Retina (tissue), 1 donor: ENCODE data around the gene PDSS2.
"Not testable (repeated sequence)": the region's sequence is repeated elsewhere in the genome, so short reads cannot be mapped to it uniquely, and the experiment has no call there.

Experiments used
- DNase-seq: peaks from one replicate; pipeline ENCODE4 v3.0.0-alpha.2; 2016

Gene PDSS2

DNA sequence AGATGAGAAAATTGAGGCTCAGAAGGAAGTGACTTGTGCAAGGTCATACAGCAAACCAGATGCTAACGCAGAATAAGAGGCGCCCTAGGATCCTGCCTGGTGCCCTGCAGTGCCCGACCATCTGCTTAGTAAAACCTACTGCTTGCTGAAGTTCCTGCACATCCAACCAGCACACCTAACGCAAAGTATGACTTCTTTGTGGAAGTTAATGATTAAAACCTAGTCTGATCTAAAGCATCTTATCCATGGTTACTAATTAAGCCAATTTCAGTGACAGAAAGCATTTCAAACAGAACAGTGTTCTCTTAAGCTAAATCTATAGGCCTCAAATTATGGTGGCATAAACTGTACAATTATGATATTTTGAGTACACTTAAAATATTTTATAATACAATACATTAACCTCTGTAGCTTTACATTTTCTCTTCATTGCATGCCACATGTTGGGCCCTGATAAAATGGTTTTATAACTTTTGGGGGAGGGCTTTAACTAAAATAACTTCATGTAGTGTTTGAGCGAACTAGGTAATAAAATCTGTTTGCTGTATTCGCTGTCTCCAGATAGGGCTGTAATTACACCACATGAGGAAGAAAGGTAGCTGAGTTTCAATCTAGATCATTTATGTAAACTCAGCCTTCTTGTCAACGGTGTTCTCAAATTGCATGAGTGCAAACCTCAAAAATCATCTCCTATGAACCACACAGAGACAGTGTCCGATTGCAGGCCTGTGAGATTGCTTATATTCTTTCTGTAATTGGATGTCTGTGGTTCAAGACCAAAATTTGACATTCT is 306.5 kb downstream of the PDSS2 start:
- no peak for DNase-seq

DNA sequence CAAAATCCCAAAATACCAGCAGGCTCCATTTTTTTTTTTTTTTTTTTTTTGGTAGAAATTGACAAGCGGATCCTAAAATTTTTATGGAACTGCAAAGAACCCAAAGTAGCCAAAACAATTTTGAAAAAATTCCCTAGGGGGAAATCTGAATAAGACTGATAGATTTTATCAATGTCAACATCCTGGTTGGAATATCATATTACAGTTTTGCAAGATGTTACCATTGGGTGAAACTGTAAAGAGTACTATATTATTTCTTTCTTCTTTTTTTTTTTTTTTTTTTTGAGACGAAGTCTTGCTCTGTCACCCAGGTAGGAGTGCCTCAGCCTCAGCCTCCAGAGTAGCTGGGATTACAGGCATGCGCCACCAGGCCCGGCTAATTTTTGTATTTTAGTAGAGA is 314.7 kb downstream of the PDSS2 start:
- no peak for DNase-seq

DNA sequence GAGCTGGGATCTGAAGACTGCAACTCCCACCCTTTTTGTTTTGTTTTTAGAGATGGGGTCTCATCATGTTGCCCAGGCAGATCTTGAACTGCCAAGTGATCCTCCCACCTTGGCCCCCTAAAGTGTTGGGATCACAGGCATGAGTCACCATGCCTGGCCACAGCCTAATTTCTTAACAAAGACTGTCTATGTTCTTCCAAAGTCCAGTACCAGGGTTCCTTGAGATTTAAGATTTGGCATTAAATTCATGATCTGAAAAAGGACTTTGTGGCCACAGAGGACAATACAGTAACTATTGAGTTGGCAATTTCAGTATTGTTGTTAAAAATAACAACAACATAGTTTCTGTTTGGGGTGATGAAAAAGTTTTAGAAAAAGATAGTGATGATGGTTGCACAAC is 315.4 kb downstream of the PDSS2 start:
- no peak for DNase-seq

DNA sequence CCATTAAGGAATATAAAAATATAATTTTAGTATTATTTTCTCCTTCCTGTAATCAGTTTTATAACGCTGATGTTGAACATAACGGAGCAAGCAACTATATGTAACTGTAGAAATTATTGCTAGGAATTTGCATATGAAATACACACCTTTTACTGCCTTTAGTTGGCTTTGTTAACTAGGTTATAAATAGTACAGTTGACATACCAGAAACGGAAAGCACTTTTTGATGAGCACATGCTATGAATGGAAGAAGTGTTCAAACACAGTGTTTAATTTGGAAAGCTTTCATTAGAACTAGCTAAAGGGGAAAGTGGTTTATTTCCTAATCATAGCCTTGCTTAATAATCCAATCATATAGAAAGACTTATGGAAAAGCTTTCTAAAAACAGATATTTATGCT is 318.8 kb downstream of the PDSS2 start:
- no peak for DNase-seq

DNA sequence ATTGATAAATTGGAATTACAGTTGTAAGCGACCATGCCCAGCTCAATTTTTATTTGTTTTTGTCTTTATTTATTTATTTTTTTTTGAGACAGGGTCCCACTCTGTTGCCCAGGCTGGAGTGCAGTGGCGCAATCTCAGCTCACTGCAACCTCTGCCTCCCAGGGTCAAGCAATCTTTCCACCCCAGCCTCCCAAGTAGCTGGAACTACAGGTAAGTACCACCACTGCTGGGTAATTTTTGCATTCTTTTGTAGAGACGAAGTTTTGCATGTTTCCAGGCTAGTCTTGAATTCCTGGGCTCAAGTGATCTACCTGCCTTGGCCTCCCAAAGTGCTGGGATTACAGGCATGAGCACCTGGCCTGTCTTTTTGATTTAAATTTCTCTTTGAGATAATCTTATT is 323.0 kb downstream of the PDSS2 start:
- not testable (repeated sequence) for DNase-seq

DNA sequence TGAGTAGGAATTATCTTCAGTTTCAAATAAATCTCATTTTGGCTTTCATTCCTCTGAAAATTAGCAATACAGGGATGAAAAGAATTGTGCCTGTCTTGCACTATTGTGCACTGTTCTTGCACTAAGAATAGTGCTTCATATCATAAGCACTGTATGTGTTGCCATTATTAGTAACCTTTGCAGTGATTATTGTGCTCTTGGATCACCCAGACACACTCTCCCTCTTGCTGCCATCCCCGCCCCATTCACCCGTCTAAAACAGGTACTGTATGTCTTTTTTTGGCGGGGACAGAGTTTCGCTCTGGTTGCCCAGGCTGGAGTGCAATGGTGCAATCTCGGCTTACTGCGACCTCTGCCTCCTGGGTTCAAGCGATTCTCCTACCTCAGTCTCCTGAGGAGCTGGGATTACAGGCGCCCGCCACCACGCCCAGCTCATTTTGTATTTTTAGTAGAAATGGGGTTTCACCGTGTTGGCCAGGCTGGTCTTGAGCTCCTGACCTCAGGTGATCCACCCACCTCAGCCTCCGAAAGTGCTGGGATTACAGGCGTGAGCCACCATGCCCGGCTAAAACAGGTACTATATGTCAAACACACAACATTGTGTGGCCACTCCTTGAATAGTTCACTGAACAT is 324.2 kb downstream of the PDSS2 start:
- not testable (repeated sequence) for DNase-seq

DNA sequence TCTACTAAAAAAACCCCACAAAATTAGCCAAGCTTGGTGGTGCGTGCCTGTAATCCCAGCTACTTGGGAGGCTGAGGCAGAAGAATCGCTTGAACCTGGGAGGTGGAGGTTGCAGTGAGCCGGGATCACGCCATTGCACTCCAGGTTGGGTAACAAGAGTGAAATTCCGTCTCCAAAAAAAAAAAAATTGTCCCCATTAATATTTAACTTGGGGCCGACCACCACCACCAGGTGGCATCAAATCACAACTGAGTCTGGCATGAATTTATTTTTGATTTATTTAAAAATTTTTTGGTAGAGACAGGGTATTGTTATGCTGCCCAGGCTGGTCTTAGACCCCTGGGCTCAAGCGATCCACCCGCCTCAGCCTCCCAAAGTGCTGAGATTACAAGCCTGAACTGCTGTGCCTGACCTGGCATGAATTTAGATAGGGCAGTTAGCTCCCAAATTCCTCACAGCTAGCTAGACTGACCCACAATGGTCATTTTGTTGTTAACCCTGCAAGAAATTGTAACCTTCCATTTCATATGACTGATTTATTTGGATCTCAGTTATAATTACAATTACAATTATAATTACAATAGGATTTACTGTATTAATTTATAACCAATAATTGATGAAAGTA is 326.9 kb downstream of the PDSS2 start:
- DNase-seq: peak; percentile 64

DNA sequence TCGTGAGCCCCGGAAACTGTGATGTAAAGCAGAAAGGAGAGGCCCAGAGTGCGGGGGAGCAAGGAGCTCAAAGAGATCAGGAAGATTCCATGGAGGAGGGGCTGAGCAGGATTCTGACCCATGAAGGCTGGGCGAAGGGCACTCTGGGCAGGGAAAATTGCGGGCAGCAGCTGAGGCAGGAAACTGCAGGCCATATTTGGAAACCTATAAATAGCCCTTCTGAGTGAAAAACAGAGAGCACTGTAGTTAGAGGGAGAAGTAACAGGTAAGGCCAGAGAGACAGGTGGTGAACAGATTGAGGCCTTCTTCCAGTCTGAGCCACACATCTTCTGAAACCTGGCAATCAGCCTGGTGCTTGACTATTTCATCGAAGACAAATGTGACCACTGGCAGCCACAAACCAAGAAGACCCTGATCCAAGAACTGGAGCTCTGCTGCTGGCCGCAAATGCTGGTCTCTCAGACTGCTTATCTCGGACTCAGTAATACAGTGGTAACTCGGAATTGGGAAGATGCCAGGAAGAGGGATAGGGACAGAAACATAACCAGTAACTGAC is 329.9 kb downstream of the PDSS2 start:
- DNase-seq: no peak

DNA sequence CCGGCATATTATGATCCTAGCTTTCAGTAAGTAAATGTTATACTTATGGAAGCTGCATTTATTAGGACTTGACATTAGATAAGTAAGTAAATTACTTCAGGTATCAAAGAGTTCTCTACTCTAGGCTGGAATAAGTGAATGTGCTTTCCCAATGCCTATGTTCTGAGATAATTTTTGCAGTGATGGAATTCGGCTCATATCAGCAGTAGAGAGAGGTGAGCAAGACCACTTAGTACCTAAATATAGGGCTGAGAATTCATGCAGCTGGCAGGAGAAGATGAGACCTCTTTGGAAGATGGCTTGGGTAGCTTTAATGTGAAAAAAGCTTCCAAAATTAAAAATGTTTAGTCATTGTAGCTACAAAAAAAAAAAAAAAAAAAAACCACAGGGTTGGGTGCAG is 330.8 kb downstream of the PDSS2 start:
- DNase-seq: no peak

DNA sequence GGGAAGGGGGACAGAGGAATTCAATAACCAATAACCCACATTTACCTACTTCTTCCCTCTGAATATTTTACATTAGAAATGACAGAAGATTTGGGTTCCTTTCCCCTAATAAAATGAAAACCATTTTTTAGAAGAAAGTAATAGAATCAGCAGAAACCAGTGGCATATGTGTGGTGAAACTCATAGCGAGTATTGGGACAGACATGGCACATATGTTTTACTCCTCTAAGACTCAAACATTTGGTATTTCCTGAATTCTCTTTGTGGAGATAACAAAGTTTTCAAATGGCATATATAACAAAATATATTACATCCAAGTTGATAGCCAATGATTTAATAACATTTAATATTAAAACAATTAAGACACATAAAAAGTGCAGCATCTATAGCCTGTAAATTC is 331.2 kb downstream of the PDSS2 start:
- DNase-seq: no peak

DNA sequence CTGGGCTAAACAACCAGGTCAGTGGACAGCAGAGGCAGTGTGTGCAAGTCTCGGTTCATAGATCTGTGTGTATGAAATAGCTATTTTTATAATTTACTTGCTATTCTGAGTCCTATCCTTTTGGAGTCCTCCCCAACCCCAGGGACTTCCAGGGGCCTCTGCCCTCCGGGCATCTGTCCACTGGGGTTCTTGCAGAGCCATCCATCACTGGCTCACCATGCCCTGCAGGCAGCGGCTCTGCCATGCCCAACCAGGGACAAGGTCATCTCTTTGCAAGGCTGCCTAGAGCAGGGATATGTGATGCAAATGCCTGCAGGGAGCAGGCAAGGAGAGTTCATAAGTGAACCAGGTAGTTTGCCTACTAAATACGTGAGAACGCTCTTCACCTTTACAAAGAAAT is 333.6 kb downstream of the PDSS2 start:
- no peak for DNase-seq

DNA sequence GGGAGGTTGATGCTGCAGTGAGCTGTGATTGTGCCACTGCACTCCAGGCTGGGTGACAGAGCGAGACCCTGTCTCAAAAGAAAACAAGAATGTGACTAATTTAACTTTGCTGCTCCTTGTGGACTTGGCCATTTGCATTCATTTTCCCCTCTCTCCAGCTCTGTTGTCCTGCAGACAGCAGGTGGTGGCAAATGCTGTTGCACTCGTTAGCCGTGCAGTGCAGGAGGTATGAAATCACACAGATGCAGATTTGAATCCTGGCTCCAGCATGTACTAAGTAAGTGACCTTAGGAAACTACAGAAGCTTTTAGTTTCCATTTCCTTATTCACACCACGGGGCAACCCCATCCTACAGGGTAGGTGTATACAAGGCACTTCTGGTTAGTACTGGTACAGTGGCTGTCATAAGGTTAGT is 334.4 kb downstream of the PDSS2 start:
- no peak for DNase-seq

DNA sequence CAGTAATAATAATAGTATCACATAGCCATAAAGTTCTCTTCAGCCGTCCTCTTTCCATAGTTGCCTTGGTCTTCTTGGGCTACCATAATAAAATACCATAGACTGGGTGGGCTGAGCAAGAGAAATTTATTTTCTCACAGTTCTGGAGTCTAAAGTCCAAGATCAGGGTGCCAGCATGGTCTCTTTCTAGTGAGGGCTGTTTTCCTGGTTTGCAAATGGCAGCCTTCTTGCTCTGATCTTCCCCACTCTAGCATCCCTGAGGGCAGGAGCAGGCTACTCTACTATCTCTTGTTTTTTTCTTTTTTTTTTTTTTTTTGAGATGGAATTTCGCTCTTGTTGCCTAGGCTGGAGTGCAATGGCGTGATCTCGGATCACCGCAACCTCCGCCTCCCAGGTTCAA is 335.9 kb downstream of the PDSS2 start:
- no peak for DNase-seq

DNA sequence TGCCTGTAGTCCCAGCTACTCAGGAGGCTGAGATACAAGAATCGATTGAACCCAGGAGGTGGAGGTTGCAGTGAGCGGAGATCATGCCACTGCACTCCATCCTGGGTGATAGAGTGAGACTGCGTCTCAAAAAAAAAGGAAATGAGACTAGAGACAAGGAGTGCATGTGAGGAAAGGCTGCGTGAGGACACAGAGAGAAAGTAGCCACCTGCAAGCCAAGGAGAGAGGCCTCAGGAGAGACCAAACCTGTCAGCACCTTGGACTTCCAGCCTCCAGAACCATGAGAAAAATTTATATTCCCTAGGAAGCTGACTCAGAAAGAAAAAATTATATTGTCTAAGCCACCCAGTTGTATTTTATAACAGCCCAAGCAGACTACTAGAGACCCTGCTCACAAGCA is 336.6 kb downstream of the PDSS2 start:
- no peak for DNase-seq

DNA sequence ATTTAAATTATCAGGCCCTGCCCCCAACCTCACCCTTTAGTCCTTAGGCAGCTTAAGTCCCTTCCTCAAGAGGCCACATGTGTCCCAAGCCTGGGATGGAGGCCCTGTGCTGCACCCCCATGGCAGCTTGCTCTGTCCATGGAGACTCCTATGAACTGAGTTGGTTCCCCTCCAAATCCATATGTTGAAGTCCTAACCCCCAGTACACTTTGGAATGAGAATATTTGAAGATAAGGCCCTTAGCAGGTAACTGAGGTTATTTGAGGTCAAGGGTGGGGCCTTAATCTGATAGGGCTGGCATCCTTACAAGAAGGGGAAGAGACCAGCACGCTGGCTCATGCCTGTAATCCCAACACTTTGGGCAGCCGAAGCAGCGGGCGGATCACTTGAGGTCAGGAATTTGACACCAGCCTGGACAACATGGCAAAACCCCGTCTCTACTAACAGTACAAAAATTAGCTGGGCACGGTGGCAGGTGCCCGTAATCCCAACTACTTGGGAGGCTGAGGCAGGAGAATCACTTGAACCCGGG is 337.3 kb downstream of the PDSS2 start:
- no peak for DNase-seq

DNA sequence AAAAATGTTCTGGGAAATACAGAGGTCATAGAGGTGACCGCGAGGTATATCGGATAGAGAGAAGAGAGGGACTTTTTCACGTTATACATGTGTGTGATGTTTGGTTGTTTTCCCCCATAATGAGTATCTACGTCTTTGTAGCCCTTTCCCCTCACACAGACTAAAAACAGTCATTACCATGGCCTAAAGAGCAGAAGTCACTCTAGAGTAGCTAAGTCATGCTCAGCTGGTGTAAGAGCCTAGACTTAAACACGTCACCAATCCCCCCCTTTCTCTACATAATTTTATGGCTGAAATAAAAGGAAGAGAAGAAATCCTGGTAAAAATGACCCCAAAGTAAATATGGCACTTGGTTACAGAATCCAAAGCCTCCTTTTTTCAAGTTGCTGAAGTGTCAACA is 338.1 kb downstream of the PDSS2 start:
- no peak for DNase-seq

DNA sequence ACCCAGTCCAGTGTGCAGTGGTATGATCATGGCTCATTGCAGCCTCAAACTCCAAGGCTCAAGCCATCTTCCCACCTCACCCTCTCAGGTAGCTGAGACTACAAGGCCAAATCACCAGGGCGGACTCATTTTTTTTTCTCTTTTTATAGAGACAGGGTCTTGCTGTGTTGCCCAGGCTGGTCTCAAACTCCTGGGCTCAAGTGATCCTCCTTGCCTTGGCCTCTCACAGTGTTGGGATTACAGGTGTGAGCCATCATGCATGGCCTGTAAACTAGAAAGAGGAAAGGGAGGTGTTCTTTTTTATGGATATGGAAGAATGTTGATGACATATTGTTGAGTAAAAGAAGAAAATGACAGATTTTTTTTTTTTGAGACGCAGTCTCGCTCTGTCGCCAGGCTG is 339.0 kb downstream of the PDSS2 start:
- no peak for DNase-seq

DNA sequence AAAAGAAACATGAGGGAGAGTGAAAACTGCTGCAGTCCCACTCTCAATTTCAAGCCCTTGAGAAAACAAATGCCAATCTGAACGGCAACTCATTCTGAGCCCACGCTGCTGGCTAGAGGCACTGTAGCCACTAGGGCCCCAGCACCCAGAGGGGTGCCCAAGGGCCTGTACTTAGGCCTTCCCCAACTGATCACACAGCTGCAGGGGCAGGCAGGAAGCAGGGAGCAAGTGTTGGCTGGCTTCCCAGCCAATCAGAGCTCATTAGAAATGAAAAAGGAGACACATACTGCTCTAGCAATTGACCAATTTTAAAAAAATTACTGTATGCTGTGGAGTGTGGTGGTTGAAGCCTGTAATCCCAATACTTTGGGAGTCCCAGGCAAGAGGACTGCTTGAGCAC is 340.4 kb downstream of the PDSS2 start:
- DNase-seq: no peak

DNA sequence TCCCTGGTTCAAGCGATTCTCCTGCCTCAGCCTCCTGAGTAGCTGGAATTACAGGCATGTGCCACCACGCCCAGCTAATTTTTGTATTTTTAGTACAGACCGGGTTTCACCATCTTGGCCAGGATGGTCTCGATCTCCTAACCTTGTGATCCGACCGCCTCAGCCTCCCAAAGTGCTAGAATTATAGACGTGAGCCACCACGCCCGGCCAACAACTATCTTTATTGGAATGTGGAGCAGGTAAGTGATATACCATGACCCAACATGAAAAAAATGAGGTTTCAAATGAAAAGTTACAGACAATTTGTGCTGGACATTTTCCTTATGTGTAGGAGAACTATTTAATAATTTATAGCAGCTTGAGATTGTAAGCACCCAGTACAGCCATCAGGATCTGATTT is 340.8 kb downstream of the PDSS2 start:
- not testable (repeated sequence) for DNase-seq

DNA sequence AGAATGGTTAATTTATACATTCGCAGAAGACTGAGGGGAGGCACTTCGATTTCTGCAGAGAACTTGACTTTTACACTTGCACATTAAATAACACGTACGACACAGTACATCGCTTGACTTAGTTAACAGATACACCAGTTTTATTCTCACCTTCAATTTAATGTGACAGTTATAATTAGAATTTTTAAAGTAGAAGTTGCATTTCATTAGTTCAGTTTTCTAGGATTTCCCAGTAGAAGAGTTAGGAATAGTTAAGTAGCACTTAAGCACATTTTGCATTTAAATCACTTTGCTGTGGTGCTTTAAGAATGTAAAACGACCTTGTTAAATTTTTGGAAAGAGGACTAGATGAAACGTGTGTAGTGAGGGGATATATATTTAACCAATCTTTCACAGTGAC is 342.4 kb downstream of the PDSS2 start:
- no peak for DNase-seq

DNA sequence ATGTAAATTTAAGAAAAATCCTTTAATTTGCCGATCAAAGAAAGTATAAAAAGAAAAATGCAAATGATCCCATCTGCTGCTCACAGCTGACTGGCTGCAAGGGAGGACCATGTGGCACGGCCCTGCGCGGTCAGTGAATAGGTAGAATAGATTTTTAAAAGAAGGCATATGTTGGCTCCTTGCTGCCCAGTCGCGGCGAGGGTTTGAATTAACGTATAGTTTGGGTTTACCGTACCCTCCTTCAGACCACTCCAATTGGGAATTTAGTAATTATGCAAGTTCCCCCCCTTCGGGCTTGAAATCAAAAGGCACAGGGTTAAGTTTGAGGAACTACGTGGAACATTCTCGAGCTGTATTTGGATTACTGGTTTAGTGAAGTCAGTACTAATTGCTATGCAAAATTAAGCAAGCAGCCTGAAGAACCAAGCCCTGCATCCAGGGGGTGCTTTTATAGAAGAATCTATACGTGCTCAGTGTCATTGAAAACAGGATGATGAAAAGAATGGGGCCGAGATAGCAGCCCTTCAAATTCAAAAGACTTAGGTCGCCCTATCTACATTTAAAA is 343.0 kb downstream of the PDSS2 start:
- no peak for DNase-seq

DNA sequence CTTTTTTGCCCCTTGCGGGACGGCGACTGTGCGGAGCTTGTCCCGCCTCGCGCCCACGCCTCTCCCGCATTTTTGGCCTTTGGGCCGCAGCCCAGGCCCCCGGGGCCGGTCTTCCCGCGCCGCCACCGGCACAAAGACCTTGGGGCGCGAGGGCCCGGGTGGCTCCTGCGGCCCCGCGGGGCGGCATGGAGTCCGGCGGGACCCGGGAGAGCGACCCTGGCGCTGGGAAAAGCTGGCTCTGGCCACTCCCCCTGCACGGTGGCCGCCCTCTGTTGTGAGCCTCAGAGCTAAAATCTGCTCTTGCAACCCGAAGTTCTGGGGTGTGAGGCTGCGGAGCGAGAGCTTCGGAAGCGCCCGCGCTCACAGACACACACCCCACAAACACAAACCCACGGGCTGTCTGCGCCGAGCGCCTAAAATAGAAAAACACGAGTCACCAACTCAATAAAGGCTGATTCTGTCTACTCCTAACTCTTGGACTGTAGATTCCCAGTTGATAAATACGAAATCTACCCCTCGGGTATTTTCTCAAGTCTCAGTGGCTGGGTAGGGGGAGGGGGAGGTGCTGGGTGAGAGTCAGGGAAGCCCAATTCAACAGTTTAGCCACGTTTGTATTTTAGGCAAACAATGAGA is 343.6 kb downstream of the PDSS2 start:
- DNase-seq: peak; percentile 93
